Measurements from ENCODE around the gene SH2D3C. TPM values are rescaled to one million over a fixed set of nuclear protein-coding genes. Genes with fewer than 3 reads are reported as not detected.

Gene SH2D3C
- total RNA-seq, 1 donor from 2014 or later, result 59.4 TPM

DNA sequence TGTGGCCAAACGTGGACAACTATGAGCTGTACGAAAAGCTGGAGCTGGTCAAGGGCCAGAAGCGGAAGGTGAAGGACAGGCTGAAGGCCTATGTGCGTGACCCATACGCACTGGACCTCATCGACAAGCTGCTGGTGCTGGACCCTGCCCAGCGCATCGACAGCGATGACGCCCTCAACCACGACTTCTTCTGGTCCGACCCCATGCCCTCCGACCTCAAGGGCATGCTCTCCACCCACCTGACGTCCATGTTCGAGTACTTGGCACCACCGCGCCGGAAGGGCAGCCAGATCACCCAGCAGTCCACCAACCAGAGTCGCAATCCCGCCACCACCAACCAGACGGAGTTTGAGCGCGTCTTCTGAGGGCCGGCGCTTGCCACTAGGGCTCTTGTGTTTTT is 10.7 kb upstream of the SH2D3C start:
- Histone ChIP-seq H3K36me3 (peaks cover 66% of the 10 kb centered on the region), H3K27ac (no peak overlapping the region), H3K4me1 (peaks cover 57% of the 10 kb centered on the region), H3K4me3 (no peak overlapping the region), H3K9me3 (no peaks in the 10 kb centered on the region), H3K27me3 (ENCODE audit: low read depth) (no peaks in the 10 kb centered on the region)
- intact Hi-C loops (cut with DNase I), result no loop called here
- ATAC-seq (no peak), DNase-seq (no peak)
- no peak for TF ChIP-seq CTCF (IDR thresholded peaks at IDR 0.05)

- peaks cover 57% of the 10 kb centered on the region for H3K4me1 ChIP-seq
- ATAC-seq (no peak), DNase-seq (no peak)
- H3K4me3 ChIP-seq, result no peak overlapping the region
- H3K9me3 ChIP-seq, result no peaks in the 10 kb centered on the region
- intact Hi-C loops (cut with DNase I), result no loop called here
- no peaks in the 10 kb centered on the region for H3K27me3 ChIP-seq (ENCODE audit: low read depth)
- no peak for TF ChIP-seq CTCF (IDR thresholded peaks at IDR 0.05)
- no peak overlapping the region for H3K27ac ChIP-seq
- H3K36me3 ChIP-seq, result peaks cover 66% of the 10 kb centered on the region
Observed at GRCh38 chr9:127788337-127789011, 10.0 kb upstream of the SH2D3C start.

DNA sequence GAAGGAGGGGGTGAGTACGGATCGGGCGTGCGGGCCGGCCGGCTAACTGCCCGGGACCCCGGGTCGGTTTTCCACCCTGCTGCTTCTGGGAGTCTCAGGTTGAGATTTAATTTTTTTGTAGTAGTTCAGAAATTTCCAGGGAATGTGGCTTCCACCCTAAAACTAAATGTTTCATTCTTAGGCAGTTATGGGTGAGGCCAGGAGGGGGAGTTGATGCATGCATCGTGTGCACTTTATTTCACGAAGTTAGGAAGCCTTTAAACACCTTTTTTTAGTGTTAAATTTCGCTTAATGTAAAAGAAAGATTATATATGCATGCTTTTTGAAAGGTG is 8.3 kb upstream of the SH2D3C start:
- H3K27ac ChIP-seq, result peak overlapping the region; percentile 95
- TF ChIP-seq CTCF (IDR thresholded peaks at IDR 0.05), result peak; percentile 25
- ATAC-seq (no peak), DNase-seq (no peak)
- no peaks in the 10 kb centered on the region for H3K9me3 ChIP-seq
- H3K4me1 ChIP-seq, result peaks cover 70% of the 10 kb centered on the region
- intact Hi-C loops (cut with DNase I), result no loop called here
- H3K36me3 ChIP-seq, result peaks cover 51% of the 10 kb centered on the region
- H3K27me3 ChIP-seq (ENCODE audit: low read depth), result no peaks in the 10 kb centered on the region
- H3K4me3 ChIP-seq, result peak overlapping the region; percentile 100

GRCh38 chr9:127785933-127786772 is 7.7 kb upstream of the SH2D3C start, which contains the start of gene CDK9:
Gene CDK9, plus strand, starts transcription at chr9:127786034. Its CDS starts 115 bp downstream, at chr9:127786149.
- H3K4me1 ChIP-seq, result peaks cover 76% of the 10 kb centered on the region
- no peaks in the 10 kb centered on the region for H3K9me3 ChIP-seq
- peak; percentile 88 to 90 for ATAC-seq
- peak; percentile 91 for DNase-seq
- H3K4me3 ChIP-seq, result peak within 1 kb of the TSS; percentile 100
- H3K27ac ChIP-seq, result peak within 1 kb of the TSS; percentile 95
- TF ChIP-seq CTCF (IDR thresholded peaks at IDR 0.05), result no peak
- no peaks in the 10 kb centered on the region for H3K27me3 ChIP-seq (ENCODE audit: low read depth)
- intact Hi-C loops (cut with DNase I), result no loop called here
- H3K36me3 ChIP-seq, result peaks cover 45% of the 10 kb centered on the region

GRCh38 chr9:127785023-127785932 is 6.8 kb upstream of the SH2D3C start:
- peak; percentile 88 for TF ChIP-seq CTCF (IDR thresholded peaks at IDR 0.05)
- peak; percentile 79 to 81 for ATAC-seq
- H3K4me1 ChIP-seq, result peaks cover 79% of the 10 kb centered on the region
- H3K36me3 ChIP-seq, result peaks cover 36% of the 10 kb centered on the region
- H3K4me3 ChIP-seq, result peak overlapping the region; percentile 100
- intact Hi-C loops (cut with DNase I), result no loop called here
- peak; percentile 92 for DNase-seq
- no peaks in the 10 kb centered on the region for H3K9me3 ChIP-seq
- H3K27me3 ChIP-seq (ENCODE audit: low read depth), result no peaks in the 10 kb centered on the region
- peak overlapping the region; percentile 95 for H3K27ac ChIP-seq

Measured in lower lobe of right lung (tissue), 2 donors.